Activated CD4-positive, alpha-beta memory T cell treated with anti-CD3 and anti-CD28 coated beads, Interleukin-2, amount 10 ng/mL, durations not matched to agents 7 days and 5 days (primary cell): Measurements from ENCODE around the gene HMGN5. TPM values are rescaled to one million over a fixed set of nuclear protein-coding genes. Genes with fewer than 3 reads are reported as not detected.

Experiments used
- CTCF ChIA-PET: fragments of 350-600 bp; sonication (Branson Sonifier 250); formaldehyde crosslinking; loops from one replicate; lab custom pipeline; 2021; ENCODE audit warnings: antibody characterized with exemption, inconsistent platforms; lab: Charles Lee
- POLR2A ChIA-PET: fragments of 350-600 bp; sonication (Branson Sonifier 250); formaldehyde crosslinking; loops from one replicate; lab custom pipeline; 2021; ENCODE audit warnings: antibody characterized with exemption; lab: Charles Lee
- DNase-seq: peaks from one replicate; pipeline ENCODE4 v3.0.0-alpha.2; 2020
- H3K27ac Mint-ChIP-seq: one replicate; pipeline ENCODE4 v1.8.0; 2021; ENCODE audit warnings: mild to moderate bottlenecking, mixed read lengths
- H3K27me3 Mint-ChIP-seq: one replicate; pipeline ENCODE4 v1.8.0; 2021; ENCODE audit warnings: mixed read lengths
- H3K36me3 Mint-ChIP-seq: one replicate; pipeline ENCODE4 v1.8.0; 2021; ENCODE audit warnings: low read depth, mixed read lengths
- H3K4me1 Mint-ChIP-seq: one replicate; pipeline ENCODE4 v1.8.0; 2021; ENCODE audit warnings: mixed read lengths
- H3K4me3 Mint-ChIP-seq: one replicate; pipeline ENCODE4 v1.8.0; 2021; ENCODE audit warnings: mild to moderate bottlenecking, mixed read lengths
- H3K9me3 Mint-ChIP-seq: one replicate; pipeline ENCODE4 v1.8.0; 2021; ENCODE audit warnings: mixed read lengths
- total RNA-seq, 2 experiments: library from RNA; stranded (reverse); gene quantifications; one replicate each; pipeline ENCODE4 v1.2.3, GENCODE V29; 2021

The HMGN5 gene
- 1 to 10 TPM; 3.3 to 5.8 TPM for total RNA-seq

GRCh38 chrX:81201671-81202455 lies at the start of gene HMGN5, which contains the start of gene SH3BGRL:
TSS of gene HMGN5 (minus strand) at chrX:81201913. CDS start at chrX:81121549, 80,364 bp downstream.
TSS of gene SH3BGRL (plus strand) at chrX:81202102. CDS start at chrX:81202201, 99 bp downstream.
- POLR2A ChIA-PET, result interaction anchor here (0.7 to 1.5 kb wide), 4 partner anchors 19 to 392 kb away, joined by 3 to 9 read pairs (median 4); partner anchors contain the start of gene BRWD3
- Mint-ChIP-seq H3K27ac (peak within 1 kb of the TSS; percentile 96), H3K36me3 (peaks cover 23% of the 10 kb centered on the region), H3K4me1 (peaks cover 35% of the 10 kb centered on the region), H3K4me3 (peak within 1 kb of the TSS; percentile 99), H3K9me3 (no peaks in the 10 kb centered on the region), H3K27me3 (no peaks in the 10 kb centered on the region)
- CTCF ChIA-PET, result interaction anchor here (1.8 to 2.3 kb wide), 3 partner anchors 9 to 393 kb away, joined by 5 to 10 read pairs (median 6); no protein-coding TSS in a partner anchor
- DNase-seq, result peak; percentile 75

DNA sequence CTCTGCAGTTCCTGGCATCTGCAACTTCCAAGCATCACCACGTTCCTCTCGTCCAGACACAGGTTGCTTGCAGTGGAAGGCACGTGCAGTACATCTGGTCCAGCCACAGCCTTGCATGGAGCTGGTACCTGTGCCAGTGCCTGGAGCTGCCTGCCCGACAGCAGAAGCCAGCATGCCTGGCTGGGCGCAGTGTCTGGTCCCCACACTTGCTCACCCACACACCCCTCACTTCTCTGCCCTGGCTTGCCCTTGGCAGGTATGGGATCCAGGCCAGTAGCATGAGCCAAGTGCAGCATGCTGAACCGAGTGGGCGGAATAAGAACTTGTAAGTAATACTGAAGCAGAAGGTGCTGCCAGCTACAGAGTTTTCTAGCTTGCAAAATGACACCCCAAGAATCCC lies 40.0 kb upstream of the HMGN5 start:
- Mint-ChIP-seq H3K27ac (no peak overlapping the region), H3K27me3 (no peaks in the 10 kb centered on the region), H3K4me3 (no peak overlapping the region), H3K36me3 (peaks cover 30% of the 10 kb centered on the region), H3K9me3 (peaks cover 5% of the 10 kb centered on the region), H3K4me1 (no peaks in the 10 kb centered on the region)
- no peak for DNase-seq
- POLR2A ChIA-PET, result no interaction called here
- CTCF ChIA-PET, result no interaction called here

GRCh38 chrX:81240701-81241331 lies 39.1 kb upstream of the HMGN5 start:
- peaks cover 5% of the 10 kb centered on the region for H3K9me3 Mint-ChIP-seq
- no peak for DNase-seq
- ChIA-PET POLR2A (no interaction called here), CTCF (no interaction called here)
- H3K36me3 Mint-ChIP-seq, result peaks cover 39% of the 10 kb centered on the region
- no peaks in the 10 kb centered on the region for H3K4me1 Mint-ChIP-seq
- no peaks in the 10 kb centered on the region for H3K27me3 Mint-ChIP-seq
- no peak overlapping the region for H3K4me3 Mint-ChIP-seq
- no peak overlapping the region for H3K27ac Mint-ChIP-seq

DNA sequence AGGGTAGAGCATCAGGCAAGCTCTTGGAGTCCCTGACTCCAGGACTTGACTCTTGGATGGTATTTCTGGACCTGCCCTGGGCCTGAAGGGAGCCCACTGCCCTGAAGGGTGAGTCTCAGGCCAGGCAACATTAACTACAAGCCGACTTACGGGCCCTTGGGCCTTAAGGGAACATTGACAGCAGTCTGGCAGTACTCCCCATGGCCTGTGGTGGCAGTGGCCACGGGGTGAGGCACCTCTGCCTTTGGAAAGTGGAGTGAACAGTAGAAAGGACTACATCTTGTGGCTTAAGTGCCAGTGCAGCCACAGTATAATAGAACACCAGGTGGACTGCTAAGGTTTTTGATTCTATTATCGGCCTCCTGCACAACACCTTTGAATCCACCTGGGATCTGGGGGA lies 36.5 kb upstream of the HMGN5 start:
- no peak for DNase-seq
- Mint-ChIP-seq H3K36me3 (peaks cover 52% of the 10 kb centered on the region), H3K9me3 (peaks cover 5% of the 10 kb centered on the region), H3K4me3 (no peak overlapping the region), H3K27ac (no peak overlapping the region), H3K4me1 (no peaks in the 10 kb centered on the region), H3K27me3 (no peaks in the 10 kb centered on the region)
- POLR2A ChIA-PET, result interaction anchor here (1.2 kb wide), 1 partner anchor 36 kb away, joined by 3 read pairs; the partner anchor contains the start of genes HMGN5 and SH3BGRL
- CTCF ChIA-PET, result no interaction called here

DNA sequence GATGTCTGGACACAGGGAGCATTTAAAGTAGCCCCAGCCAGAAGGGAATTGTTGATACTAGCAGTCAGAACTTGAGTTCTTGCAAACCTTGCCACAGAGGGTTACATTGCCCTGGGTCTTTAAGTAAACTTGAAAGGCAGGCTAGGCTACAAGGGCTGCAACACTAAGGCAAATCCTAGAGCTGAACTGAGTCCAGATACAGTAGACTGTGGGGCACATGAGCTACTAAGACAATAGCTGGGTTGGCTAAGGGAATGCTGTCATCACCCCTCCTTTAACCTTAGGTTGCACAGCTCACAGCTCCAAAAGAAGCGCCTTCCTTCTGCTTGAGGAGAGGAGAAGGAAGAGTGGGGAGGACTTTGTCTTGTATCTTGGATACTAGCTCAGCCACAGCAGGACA lies 35.8 kb upstream of the HMGN5 start:
- H3K4me1 Mint-ChIP-seq, result no peaks in the 10 kb centered on the region
- peaks cover 52% of the 10 kb centered on the region for H3K36me3 Mint-ChIP-seq

GRCh38 chrX:81232218-81232617 lies 30.5 kb upstream of the HMGN5 start:
- H3K4me3 Mint-ChIP-seq, result no peak overlapping the region
- no peaks in the 10 kb centered on the region for H3K4me1 Mint-ChIP-seq
- H3K27me3 Mint-ChIP-seq, result no peaks in the 10 kb centered on the region
- H3K36me3 Mint-ChIP-seq, result peaks cover 27% of the 10 kb centered on the region
- ChIA-PET CTCF (no interaction called here), POLR2A (no interaction called here)
- H3K9me3 Mint-ChIP-seq, result no peaks in the 10 kb centered on the region
- H3K27ac Mint-ChIP-seq, result no peak overlapping the region
- DNase-seq, result no peak

More for the DNA sequence above, 35.8 kb upstream of the HMGN5 start:
- Mint-ChIP-seq H3K9me3 (peaks cover 5% of the 10 kb centered on the region), H3K27me3 (no peaks in the 10 kb centered on the region), H3K27ac (no peak overlapping the region), H3K4me3 (no peak overlapping the region)
- no peak for DNase-seq
- ChIA-PET CTCF (no interaction called here), POLR2A (interaction anchor here (1.2 kb wide), 1 partner anchor 35 kb away, joined by 3 read pairs; the partner anchor contains the start of genes HMGN5 and SH3BGRL)

DNA sequence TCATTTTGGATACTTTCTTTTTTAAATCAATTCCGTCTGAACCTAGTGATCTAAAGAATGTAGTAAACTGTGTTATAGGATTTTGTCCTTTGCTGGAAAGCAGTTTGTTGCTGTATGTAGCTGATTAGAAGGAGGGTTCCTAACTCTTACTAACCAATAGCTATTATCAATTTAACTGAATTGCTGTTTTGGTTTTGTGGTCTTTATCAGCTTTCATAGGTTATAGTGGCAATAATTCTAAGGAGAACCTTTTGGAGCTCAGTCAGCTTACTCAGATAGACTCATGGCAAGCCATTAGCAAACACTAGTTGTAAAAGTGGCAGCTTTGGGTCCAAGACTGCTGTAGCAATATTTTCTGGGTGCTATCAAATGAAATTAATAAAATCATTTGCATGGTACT lies 29.8 kb upstream of the HMGN5 start:
- H3K4me3 Mint-ChIP-seq, result no peak overlapping the region
- peaks cover 19% of the 10 kb centered on the region for H3K36me3 Mint-ChIP-seq
- ChIA-PET POLR2A (no interaction called here), CTCF (no interaction called here)
- no peak for DNase-seq
- no peaks in the 10 kb centered on the region for H3K4me1 Mint-ChIP-seq
- H3K27ac Mint-ChIP-seq, result no peak overlapping the region
- H3K27me3 Mint-ChIP-seq, result no peaks in the 10 kb centered on the region
- H3K9me3 Mint-ChIP-seq, result no peaks in the 10 kb centered on the region

- no peaks in the 10 kb centered on the region for H3K9me3 Mint-ChIP-seq
- H3K4me3 Mint-ChIP-seq, result no peak overlapping the region
- DNase-seq, result no peak
- no peaks in the 10 kb centered on the region for H3K27me3 Mint-ChIP-seq
- H3K4me1 Mint-ChIP-seq, result no peaks in the 10 kb centered on the region
- POLR2A ChIA-PET, result no interaction called here
- CTCF ChIA-PET, result no interaction called here
- H3K27ac Mint-ChIP-seq, result no peak overlapping the region
- H3K36me3 Mint-ChIP-seq, result peaks cover 10% of the 10 kb centered on the region
Observed at GRCh38 chrX:81229901-81230300, 28.2 kb upstream of the HMGN5 start.

- Mint-ChIP-seq H3K4me3 (no peak overlapping the region), H3K4me1 (no peaks in the 10 kb centered on the region), H3K9me3 (no peaks in the 10 kb centered on the region), H3K36me3 (peaks cover 10% of the 10 kb centered on the region), H3K27ac (no peak overlapping the region), H3K27me3 (no peaks in the 10 kb centered on the region)
- ChIA-PET POLR2A (no interaction called here), CTCF (no interaction called here)
- no peak for DNase-seq
Observed at GRCh38 chrX:81229229-81229628, 27.5 kb upstream of the HMGN5 start.

GRCh38 chrX:81215685-81216084 lies 14.0 kb upstream of the HMGN5 start:
- Mint-ChIP-seq H3K36me3 (peaks cover 18% of the 10 kb centered on the region), H3K27ac (no peak overlapping the region), H3K4me1 (no peaks in the 10 kb centered on the region), H3K4me3 (no peak overlapping the region), H3K9me3 (no peaks in the 10 kb centered on the region), H3K27me3 (no peaks in the 10 kb centered on the region)
- ChIA-PET CTCF (no interaction called here), POLR2A (no interaction called here)
- DNase-seq, result no peak

DNA sequence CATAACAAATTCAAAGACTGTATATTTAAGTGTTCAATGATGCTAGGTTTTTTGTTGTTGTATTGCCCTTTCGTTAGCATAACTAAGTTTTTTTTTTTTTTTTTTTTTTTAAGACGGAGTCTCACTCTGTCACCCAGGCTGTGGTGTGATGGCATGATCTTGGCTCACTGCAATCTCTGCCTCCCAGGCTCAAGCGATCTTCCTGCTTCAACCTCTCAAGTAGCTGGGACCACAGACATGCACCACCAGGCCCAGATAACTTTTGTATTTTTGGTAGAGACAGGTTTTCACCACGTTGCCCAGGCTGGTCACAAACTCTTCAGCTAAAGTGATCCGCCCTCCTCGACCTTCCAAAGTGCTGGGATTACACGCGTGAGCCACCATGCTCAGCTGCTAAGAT lies 7.2 kb upstream of the HMGN5 start:
- no peak for DNase-seq
- no peak overlapping the region for H3K4me3 Mint-ChIP-seq
- CTCF ChIA-PET, result no interaction called here
- H3K27ac Mint-ChIP-seq, result no peak overlapping the region
- no peaks in the 10 kb centered on the region for H3K27me3 Mint-ChIP-seq
- peaks cover 34% of the 10 kb centered on the region for H3K36me3 Mint-ChIP-seq
- peaks cover 19% of the 10 kb centered on the region for H3K4me1 Mint-ChIP-seq
- POLR2A ChIA-PET, result no interaction called here
- H3K9me3 Mint-ChIP-seq, result no peaks in the 10 kb centered on the region

- no peak for DNase-seq
- H3K27ac Mint-ChIP-seq, result no peak overlapping the region
- peaks cover 28% of the 10 kb centered on the region for H3K4me1 Mint-ChIP-seq
- ChIA-PET POLR2A (no interaction called here), CTCF (interaction anchor here (1.2 kb wide), 1 partner anchor 11 kb away, joined by 3 read pairs; no protein-coding TSS in a partner anchor)
- no peaks in the 10 kb centered on the region for H3K27me3 Mint-ChIP-seq
- peaks cover 33% of the 10 kb centered on the region for H3K36me3 Mint-ChIP-seq
- no peaks in the 10 kb centered on the region for H3K9me3 Mint-ChIP-seq
- H3K4me3 Mint-ChIP-seq, result no peak overlapping the region
Observed at GRCh38 chrX:81206476-81206875, 4.8 kb upstream of the HMGN5 start.

DNA sequence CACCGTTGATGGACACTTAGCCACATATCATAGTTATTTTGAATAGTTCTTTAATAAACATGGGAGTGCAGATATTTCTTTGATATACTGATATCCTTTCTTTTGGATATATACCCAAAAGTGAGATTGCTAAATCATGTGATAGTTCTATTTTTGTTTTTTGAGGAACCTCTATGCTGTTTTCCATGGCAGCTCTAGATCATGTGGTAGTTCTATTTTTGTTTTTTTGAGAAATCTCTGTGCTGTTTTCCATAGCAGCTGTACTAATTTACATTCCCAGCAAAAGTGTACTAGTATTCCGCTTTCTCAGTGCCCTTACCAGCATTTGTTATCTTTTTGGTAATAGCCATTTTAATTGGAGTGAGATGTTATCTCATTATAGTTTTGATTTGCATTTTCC lies 3.8 kb upstream of the HMGN5 start:
- Mint-ChIP-seq H3K27me3 (no peaks in the 10 kb centered on the region), H3K9me3 (no peaks in the 10 kb centered on the region), H3K4me1 (peaks cover 35% of the 10 kb centered on the region), H3K27ac (no peak overlapping the region), H3K4me3 (no peak overlapping the region), H3K36me3 (peaks cover 33% of the 10 kb centered on the region)
- ChIA-PET CTCF (interaction anchor here (1.2 kb wide), 1 partner anchor 10 kb away, joined by 3 read pairs; no protein-coding TSS in a partner anchor), POLR2A (no interaction called here)
- no peak for DNase-seq
